Hematopoietic multipotent progenitor cell treated with erythropoietin and hydrocortisone succinate and interleukin-3 and kit ligand, for 8 days (in vitro differentiated cells): ENCODE measurements around the gene QRICH2.
A peak's percentile ranks its signal among the peaks of the same experiment; 100 is the strongest.
"Not testable (repeated sequence)": the region's sequence is repeated elsewhere in the genome, so short reads cannot be mapped to it uniquely, and the experiment has no call there.

Experiments
- DNase-seq: peaks from one replicate; pipeline ENCODE4 v3.0.0-alpha.2; 2015

QRICH2 gene

GRCh38 chr17:76276461-76277299 lies 31.4 kb downstream of the QRICH2 start:
- no peak for DNase-seq

GRCh38 chr17:76276069-76276431 lies 32.0 kb downstream of the QRICH2 start:
- DNase-seq, result no peak

GRCh38 chr17:76275382-76276068 lies 32.6 kb downstream of the QRICH2 start:
- no peak for DNase-seq

GRCh38 chr17:76274112-76274956 lies 33.7 kb downstream of the QRICH2 start:
- no peak for DNase-seq

GRCh38 chr17:76273445-76274111 lies 34.5 kb downstream of the QRICH2 start:
- no peak for DNase-seq

- no peak for DNase-seq
These were observed 35.3 kb downstream of the QRICH2 start for GRCh38 chr17:76272541-76273444.

GRCh38 chr17:76271669-76272540 lies 36.2 kb downstream of the QRICH2 start:
- DNase-seq, result no peak

- DNase-seq, result no peak
These were observed 37.1 kb downstream of the QRICH2 start for GRCh38 chr17:76270770-76271668.

- no peak for DNase-seq
These were observed 37.9 kb downstream of the QRICH2 start for GRCh38 chr17:76270127-76270592.

- peak; percentile 21 for DNase-seq
These were observed 38.8 kb downstream of the QRICH2 start for GRCh38 chr17:76268991-76269981.

GRCh38 chr17:76268015-76268749 lies 39.9 kb downstream of the QRICH2 start:
- DNase-seq, result peak; percentile 55

GRCh38 chr17:76267581-76268001 lies 40.5 kb downstream of the QRICH2 start:
- DNase-seq, result not testable (repeated sequence)

- no peak for DNase-seq
These were observed 41.0 kb downstream of the QRICH2 start for GRCh38 chr17:76267051-76267576.

GRCh38 chr17:76266244-76266938 lies 41.7 kb downstream of the QRICH2 start:
- peak; percentile 24 for DNase-seq

GRCh38 chr17:76265624-76266243 lies 42.3 kb downstream of the QRICH2 start:
- DNase-seq, result peak; percentile 39
